ENCODE data around the gene STPG2.

STPG2 gene

DNA sequence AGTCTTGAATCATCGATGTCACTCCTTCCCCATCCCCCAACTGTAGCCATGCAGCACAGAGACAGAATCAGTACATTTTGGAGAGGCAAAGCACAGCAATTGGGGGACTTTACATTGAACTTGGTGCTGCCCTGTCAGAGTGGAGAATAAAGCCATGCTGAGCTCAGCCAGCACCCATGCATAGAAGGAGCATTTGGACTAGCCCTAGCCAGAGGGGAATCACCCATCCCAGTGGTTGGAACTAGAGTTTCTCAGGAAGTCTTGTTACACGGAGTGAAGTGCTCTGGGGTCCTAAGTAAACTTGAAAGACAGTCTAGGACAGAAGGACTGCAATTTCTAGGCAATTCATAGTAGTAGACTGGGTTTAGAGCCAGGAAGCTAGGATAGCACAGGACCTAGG lies 49.6 kb downstream of the STPG2 start:
- DNase-seq (ENCODE audit: low read depth) = no peak

DNA sequence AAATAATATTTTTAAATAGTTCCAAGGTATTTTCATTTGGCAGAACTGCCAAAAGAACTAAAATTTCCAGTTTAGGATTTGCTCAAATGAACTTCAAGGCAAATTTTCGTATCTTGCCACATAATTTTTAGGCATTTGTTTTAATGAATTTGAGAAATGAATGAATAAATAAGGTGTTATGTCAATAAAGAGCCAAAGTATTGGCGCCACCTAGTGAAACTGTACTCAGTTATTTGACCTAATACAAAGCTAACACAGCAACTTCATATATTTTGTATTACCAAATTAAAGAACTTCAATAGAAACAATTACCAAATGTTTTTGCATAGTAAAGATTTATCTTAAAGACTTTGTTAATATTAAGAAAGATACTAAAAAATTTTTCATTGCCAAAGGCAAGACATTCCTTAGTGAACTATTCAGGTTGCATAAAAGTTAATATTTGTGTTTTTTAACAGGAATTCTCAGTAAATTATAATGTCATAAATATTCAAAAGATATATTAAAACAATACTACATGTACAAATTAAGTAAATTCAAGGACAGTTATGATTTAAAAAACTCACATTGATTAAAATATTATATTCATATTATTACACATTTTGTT lies 50.3 kb downstream of the STPG2 start:
- DNase-seq (ENCODE audit: low read depth) = no peak

DNA sequence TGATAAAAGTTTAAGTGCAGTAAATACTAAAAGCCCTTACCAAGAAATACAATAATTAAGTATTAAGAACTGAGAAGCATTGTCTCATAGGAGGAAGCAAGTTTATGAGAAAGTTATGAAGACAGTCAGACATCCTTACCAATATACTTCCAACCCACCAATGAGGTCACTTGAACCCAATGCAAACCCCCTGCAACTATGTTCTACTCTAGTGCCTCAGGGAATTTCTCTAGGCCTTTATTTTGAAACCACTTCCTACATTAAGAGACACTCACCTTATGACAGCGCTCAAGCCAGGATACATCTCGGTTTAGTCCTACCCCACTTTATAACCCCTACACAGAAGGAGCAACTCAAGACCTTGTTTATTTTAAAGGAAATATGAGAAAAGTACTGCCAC lies 61.3 kb downstream of the STPG2 start:
- no peak for DNase-seq (ENCODE audit: low read depth)

DNA sequence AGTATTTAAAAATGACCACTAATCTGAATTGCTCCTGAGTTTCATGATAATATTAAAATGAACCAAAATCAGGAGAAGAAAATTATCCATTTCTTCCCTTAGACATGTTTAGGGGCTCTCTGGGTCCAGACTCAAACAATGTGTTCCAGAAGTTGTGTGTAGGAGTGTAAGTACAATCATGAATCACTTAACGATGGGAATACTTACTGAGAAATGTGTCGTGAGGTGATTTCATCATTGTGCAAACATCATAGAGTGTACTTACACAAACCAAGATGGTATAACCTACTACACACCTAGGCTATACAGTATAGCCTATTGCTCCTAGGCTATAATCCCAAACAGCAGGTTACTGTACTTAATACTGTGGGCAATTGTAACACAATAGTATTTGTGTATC lies 74.8 kb downstream of the STPG2 start:
- DNase-seq (ENCODE audit: low read depth) = no peak

DNA sequence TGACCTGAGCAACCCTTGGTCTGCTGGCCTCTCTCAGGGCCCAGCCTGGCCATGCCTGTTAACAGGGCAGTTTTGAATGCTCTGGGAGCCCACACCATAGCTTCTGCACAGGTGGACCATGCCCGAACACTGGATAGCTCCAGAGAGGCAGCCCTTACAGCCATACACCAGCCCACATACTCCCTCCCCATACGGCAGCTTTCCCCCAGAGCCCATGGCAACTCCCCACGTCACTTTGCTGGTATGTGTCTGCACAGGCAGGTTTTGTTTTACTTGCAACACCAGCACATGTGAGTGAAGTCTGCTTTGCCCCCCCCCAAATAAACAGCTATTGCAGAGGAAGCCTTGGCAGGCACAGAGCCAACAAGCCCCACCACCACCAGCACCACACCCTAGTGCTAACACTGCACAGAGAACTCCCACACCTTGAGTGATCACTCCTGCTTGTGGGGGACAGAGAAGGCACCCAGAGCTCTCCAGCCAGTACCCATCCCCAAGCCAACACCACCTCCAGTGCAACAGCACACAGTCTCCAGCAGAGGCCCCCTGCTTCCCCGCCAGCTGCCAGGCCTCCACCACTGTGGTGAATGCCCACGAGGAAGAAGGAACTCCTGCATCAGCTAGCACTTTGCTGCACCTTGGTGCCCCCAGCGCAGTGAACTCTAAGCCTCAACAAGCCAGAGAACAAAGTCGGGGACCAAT lies 87.3 kb downstream of the STPG2 start:
- no peak for DNase-seq (ENCODE audit: low read depth)

DNA sequence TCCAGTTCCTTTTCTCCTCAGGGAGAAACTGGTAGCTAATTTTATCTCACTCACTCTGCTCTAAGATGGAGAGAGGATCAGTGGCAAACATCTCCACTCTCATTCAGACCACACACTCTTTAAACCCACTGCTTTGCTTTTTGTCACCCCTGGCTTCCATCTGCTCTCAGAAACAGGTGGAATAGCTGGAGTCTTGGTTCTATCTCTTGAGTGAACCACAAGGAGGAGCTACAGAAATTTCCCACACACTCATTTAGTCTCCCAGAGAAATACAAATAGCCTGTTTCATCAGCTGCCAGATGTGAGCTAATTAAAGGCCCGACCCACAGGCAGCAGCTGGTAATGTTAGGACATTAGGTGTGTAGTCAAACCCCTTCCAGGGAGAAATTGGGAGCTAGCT lies 96.6 kb downstream of the STPG2 start:
- DNase-seq (ENCODE audit: low read depth) = no peak

DNA sequence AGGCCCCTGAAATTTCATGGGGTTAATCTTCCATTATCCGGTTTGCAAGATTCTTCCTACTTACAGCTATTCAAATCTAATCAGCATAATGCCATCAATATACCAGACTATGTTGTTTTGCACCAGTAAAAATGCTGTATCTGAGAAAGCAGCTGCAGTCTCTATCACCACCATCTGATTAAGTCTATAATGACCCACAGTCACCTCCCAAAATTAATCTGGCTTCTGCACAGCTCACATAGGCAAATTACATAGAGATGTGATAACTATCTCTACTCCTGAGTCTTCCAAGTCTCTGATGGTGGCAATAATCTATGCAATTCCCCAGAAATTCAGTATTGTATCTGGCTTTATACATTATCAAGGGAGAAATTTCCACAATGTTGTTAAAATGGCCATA lies 113.2 kb downstream of the STPG2 start:
- DNase-seq (ENCODE audit: low read depth) = no peak

DNA sequence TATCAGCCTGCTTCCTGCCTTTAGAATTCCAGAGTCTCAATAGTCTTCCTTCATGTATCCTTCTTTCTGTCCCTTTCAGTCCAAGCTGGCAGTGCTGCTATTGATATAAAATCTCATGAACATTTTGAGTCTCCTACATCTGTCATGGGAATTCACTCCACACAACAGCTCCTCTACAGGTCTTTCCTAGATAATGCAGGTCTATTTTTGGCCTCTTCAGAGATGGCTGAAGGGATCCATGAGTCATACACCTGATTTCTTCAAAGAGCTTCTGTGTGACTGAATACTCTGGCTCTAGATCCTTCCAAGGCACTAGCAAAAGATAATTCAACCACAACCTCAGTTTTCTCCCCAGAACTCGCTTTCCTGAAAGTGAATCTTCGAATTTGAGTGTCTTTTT lies 115.4 kb downstream of the STPG2 start:
- DNase-seq (ENCODE audit: low read depth) = no peak

DNA sequence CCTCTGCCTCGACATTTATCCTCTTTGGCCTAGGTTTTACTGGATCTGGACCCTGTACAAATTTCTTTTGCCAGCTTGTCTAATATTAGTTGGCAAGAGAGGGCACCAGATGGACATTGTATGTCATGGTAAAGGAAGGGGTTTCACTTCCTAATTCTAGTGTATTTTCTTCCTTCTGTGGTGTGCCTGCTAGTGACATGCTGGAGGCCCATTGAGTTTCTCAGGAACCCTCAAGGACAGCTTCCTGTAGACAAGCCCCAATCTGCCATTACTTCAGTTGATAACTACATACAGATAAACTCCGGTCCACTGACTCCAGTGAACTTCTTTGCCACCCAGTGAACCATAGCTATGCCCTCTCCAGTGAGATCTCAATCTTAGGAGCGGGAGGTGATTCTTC lies 116.9 kb downstream of the STPG2 start:
- DNase-seq (ENCODE audit: low read depth) = no peak

DNA sequence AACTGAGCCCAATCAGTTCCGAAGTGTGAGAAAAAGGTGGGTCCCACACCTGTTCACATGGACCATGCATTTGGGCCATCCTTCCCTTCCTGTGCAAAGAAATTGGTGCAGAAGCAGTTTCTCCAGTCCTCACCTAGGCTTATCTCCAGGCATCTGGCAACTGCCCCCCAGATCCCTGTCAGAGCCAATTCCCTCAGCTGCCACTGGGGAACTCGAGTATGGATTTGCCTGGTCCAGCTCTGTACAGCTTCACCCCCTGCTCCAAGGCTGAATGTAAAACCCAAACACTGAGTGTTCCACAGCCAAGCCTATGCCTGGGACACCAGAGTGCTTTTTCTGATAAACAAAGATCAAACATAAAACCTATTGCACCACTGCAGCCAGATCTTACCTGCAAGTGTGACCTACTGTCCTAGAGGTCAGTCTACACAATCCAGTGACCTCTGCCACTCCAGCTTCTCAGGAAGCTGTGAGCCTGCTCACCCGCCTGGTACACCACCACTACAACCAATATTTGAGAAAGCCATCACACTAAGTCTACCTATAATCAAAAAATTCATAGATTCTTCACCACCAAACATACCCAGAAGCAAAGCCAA lies 136.4 kb downstream of the STPG2 start:
- DNase-seq (ENCODE audit: low read depth) = no peak

DNA sequence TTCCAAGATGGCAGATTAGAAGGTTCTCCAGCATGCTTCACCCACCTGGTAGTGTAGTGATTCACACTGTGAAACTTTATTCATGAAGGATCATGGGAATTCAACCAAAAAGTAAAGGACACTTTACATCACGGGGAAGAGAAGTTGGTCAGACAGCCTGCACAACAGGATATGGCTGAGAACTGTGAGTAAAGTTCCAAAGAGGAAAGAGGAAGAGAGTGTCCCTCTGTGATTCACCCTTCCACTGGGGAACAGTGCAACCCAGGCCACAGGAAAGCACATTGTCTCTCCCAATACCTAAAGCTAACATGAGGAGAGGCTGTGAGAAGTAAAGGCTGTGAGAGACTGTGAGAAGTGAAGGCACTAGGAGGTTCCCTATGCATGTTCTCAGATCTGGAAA lies 137.2 kb downstream of the STPG2 start:
- no peak for DNase-seq (ENCODE audit: low read depth)

DNA sequence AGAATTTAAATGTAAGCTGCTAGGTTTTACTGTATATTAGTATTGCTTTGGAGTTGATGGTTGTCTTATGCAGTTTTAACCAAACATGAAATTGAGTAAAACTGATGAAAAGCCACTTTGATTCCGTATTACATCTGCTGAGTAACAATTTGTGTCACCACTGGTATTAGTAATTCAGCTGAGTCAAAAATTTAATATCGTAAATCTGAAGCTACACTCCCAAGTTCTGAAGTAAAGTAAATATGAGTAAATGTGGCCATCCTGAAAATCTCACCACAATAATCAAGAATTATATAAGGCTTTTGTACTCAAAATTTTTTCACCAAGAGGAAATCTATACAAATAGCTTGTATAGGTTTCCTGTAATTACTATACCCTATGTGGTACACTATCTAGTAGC lies 142.3 kb downstream of the STPG2 start:
- no peak for DNase-seq (ENCODE audit: low read depth)

DNA sequence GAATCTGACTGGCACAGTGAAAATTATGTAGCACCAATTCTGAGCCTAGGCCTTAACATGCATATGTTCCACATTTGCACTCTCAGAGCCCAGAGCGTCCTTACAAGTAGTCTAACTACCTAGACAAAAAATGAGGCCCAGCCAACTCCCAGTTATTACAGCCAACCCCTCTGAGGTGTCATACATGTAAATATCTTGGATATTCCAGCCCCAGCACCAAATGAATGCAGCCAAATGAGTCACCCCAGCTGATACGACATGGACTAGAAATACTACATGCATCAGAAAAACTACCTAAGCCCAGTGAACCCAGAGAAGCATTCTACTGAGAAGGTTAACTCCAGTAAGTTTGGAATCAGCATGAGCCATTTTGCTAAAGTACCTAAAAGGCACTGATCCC lies 145.1 kb downstream of the STPG2 start:
- no peak for DNase-seq (ENCODE audit: low read depth)

DNA sequence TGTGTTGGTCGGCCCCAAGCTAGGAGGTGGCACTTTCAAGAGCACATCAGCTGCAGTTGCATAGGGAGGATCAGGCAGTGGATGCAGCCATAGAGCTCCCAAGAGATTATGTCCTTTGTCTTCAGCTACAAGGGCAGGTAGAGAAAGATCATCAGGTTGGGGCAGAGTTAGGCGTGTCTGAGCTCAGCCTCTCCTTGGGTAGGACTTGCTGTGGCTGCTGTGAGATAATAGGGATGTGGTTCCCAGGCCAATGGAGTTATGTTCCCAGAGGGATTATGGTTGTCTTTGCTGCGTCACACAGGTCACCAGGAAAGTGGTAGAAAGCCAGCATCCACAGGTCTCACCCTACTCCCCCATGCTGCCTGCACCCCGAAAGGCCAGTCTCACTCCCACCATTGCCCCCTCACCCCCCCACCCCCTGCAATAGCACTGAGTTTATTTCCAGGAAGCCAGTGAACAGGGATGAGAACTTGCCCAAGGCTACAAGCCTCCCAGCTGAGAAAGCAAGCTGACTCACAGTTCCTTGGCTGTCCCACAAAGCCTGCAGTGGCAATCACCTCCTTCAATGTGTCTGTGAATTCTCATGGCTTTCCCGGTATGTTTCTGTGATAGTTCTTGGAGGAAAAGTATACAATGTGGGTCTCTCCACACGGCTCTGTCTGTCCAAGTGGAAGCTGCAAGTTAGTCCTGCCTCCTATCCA lies 148.4 kb downstream of the STPG2 start:
- DNase-seq (ENCODE audit: low read depth) = no peak

DNA sequence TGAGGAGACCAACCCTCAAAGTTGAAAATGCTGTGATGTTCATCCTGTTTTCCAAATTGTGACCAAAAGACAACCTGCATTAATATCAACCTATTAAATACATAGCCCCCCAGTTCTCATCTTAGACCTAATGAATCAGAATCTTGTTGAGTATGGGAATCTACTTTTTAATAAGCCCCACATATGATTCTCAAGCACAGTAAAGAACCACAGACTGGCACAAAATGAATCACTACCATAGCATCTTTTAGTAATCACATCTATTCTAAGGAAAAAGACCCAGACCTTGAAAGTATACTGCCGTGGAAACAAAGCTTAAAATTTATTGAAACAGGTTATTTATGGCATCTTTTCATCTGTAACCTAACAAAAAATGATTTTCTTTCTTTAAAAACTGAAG lies 152.9 kb downstream of the STPG2 start:
- no peak for DNase-seq (ENCODE audit: low read depth)

DNA sequence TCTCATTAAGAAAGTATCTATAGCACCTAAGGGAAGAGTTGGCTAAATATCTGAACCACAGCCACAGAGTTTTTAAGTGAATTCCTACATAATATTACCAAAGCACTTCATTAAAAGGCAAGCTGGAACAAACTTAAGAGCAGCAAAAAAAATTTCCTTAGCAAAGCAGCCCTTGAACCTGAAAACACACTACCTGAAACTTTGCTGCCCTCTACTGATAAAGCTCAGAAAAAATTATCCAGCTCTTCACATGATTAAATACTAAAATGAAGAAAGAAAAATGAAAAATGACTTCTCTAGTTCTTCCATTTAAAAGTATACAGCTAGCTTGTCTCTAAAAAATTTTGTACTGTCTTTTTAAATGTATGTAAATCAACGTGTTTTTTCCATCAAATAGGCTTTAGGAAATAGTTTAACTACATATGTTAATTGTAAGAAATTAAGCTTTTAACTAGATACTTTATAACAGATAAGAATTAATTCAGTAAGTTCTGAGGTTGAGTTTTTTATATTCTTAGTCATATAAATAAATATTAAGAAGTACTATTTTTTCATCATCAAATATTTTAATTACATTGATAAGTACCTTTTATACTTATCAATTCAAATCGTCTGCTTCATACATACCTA lies 156.1 kb downstream of the STPG2 start:
- no peak for DNase-seq (ENCODE audit: low read depth)

DNA sequence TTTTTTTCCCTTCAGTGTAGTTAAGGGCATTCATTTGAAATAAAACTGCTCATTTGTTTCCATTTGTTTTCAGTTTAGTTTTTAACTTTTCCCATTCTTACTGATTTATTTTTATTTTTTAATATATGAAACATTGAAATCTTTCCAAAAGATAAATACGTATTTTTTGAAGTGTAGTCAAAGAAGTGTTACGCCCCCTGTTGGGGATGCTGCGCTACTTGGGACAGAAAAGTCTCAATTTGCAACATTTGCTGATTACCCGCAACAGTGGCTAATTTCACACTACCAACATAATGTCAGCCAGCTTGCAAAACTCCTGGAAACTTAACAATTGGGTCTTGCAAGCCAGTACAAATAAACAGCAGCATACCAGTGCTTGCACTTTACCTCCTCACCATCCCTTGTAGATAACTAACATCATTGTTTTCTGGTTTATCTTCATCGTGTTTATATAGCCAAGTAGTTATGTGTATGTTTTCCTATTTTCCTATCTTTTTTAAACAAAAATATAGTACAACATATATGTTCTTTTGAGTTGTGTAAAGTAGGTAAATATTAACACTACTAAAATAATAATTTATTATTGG lies 158.6 kb downstream of the STPG2 start:
- DNase-seq (ENCODE audit: low read depth) = no peak

DNA sequence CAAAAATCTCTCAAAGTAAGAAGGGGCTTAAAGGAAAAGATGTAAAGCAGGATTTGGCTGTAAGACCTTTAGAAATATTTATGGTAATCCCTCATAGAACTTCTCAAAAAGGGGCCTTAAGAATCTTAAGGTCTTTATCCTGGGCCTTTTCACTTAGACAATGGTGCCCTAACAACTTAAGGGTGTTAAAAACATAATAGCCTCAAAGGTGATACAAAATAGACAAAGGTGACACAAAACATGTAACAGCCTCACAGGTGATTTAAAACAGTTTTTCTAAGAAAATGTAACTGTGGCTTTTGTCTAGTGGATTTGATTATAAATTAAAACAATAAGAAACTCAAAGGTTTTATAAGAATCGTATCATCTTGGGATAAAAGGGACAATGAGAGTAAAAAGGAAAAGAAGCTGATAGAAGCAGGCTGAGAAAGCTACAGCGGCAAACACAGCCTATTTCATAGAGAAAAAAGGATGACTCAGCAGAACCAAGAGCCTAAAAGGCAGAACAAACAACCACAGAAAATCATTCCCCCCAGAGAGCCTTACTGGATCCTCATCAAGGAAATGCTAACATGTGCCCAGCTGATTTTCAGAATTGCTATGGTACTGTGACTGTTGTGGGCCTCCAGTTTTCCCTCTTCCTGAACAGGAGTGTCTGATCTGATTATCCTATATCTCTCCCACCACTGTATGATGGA lies 164.3 kb downstream of the STPG2 start:
- DNase-seq (ENCODE audit: low read depth) = no peak

DNA sequence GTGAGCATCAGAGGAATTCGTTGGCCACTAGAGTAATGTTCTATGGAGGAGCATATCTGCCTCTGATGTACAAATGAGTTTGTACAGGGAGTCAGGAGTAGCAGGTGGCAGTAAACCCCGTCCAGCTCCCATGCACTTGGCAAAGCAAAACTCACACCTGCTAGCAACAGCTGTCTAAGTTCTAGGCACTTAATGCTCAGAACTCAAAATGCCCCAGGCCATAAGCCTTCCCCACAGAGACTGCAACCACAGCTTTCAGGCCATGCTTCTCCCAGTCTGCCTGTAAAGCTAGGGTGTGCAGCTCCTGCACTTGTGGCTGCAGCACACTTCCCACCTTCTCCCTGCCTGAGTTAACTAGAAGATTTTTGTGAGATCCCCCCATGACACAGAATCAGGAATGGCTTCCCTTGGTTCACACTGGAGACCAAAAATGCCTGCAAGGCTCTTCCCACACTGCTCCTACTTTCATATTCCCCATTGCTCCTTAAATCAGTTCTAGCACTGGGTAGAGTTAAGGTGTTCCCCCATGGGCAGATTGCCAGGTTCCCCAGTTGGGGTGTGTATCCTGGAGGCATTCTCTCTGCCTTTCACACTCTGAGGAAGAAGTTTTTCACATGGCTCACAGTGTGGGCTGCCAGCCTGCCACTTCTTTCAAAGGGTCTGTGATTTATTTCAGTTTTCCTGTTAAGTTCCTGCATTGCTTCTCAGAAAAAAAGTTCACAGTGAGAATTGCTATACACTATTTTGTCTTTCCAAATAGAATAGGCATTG lies 189.9 kb downstream of the STPG2 start:
- no peak for DNase-seq (ENCODE audit: low read depth)

DNA sequence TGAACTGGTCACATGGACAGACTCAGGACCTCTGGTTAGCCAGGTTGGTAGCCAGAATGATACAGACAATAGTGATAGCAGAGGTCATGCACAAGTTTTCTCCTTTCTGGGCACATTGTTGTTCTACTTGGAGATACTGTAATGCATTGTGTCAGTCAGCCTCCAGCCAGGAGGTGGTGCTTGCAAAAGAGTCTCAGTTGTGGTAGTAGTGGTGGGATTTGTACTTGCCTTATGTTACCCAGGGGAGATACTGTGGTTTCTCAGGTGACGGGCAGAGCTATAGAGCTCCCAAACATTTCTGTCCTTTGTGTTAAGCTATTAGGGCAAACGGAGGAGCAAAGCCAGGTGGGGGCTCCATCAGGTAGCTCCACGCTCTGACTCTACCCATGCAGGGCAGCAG lies 190.5 kb downstream of the STPG2 start:
- DNase-seq (ENCODE audit: low read depth) = no peak

DNA sequence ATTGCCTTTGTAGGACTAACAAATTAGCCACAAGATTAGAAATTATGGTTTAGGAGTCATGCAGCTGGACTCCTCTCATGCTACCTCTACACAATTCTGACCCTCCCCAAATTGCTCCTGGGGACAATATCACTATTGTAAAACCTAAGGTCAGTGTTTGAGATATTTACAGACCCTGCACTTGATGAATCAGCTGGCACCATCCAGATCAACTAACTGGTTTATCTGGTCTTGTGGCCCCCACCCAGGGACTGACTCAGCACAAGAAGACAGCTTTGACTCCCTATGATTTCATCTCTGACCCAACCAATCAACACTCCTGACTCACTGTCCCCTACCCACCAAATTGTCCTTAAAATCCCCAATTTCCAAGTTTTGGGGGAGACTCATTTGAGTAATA lies 192.4 kb downstream of the STPG2 start:
- no peak for DNase-seq (ENCODE audit: low read depth)
